K562 (cell line): ENCODE measurements around the gene BNIPL. TPM values are rescaled to one million over a fixed set of nuclear protein-coding genes. Genes with fewer than 3 reads are reported as not detected.

Source experiments
- BACH1 ChIP-seq: fragments of 200-800 bp; sonication (Bioruptor generic); IDR thresholded peaks from 2 replicates; pipeline ENCODE4 v1.6.1; 2016; ENCODE audit warnings: missing genetic modification characterization, missing compliant biosample characterization
- BCL6 ChIP-seq: fragments of 250-450 bp; sonication (Bioruptor Pico); IDR thresholded peaks from 2 replicates; pipeline ENCODE4 v1.4.0; 2020
- CREM ChIP-seq: IDR thresholded peaks from 2 replicates; pipeline ENCODE4 v1.6.1; 2014; ENCODE audit warnings: antibody characterized with exemption, low read depth
- GATAD2A ChIP-seq: fragments of 450-650 bp; IDR thresholded peaks from 2 replicates; pipeline ENCODE4 v1.6.1; 2017
- GTF2B ChIP-seq: IDR thresholded peaks from 2 replicates; pipeline ENCODE4 v1.6.1; 2011; ENCODE audit not compliant: insufficient read length; ENCODE audit errors: extremely low read depth
- MCM2 ChIP-seq: fragments of 450-650 bp; IDR thresholded peaks from 2 replicates; pipeline ENCODE4 v1.6.1; 2017; ENCODE audit warnings: low read depth, mild to moderate bottlenecking
- NBN ChIP-seq: fragments of 450-650 bp; IDR thresholded peaks from 2 replicates; pipeline ENCODE4 v1.6.1; 2016; ENCODE audit warnings: low read depth, mild to moderate bottlenecking
- NEUROD1 ChIP-seq: fragments of 150-350 bp; IDR thresholded peaks from 2 replicates; pipeline ENCODE4 v1.6.1; 2014; ENCODE audit warnings: borderline replicate concordance, low read length, low read depth; ENCODE audit not compliant: partially characterized antibody
- POLR2AphosphoS2 ChIP-seq: IDR thresholded peaks from 2 replicates; pipeline ENCODE4 v1.6.1; 2012; ENCODE audit warnings: low read length, improper control_type of control experiment
- SP2 ChIP-seq: IDR thresholded peaks from 2 replicates; pipeline ENCODE4 v1.6.1; 2011; ENCODE audit warnings: mild to moderate bottlenecking, low read depth, low read length, moderate library complexity; ENCODE audit not compliant: poor library complexity, severe bottlenecking; ENCODE audit errors: extremely low read depth
- SREBF1 ChIP-seq: fragments of 150-350 bp; IDR thresholded peaks from 2 replicates; pipeline ENCODE4 v1.6.1; 2014; ENCODE audit warnings: antibody characterized with exemption, low read depth, low read length, borderline replicate concordance
- TEAD4 ChIP-seq, 2 experiments: sonication (generic) in 1 of 2; formaldehyde crosslinking in 1 of 2; IDR thresholded peaks; 2 replicates each; pipeline versions ENCODE4 v1.6.1 to v1.8.0; 2012 to 2022; ENCODE audit warnings: borderline replicate concordance in 1 of 2, inconsistent platforms in 1 of 2, low read length in 1 of 2, mild to moderate bottlenecking in 1 of 2, missing genetic modification reagents in 1 of 2
- THRAP3 ChIP-seq: fragments of 450-650 bp; IDR thresholded peaks from 2 replicates; pipeline ENCODE4 v1.6.1; 2016; ENCODE audit warnings: mild to moderate bottlenecking, inconsistent platforms, borderline replicate concordance
- WHSC1 ChIP-seq: IDR thresholded peaks from one replicate; pipeline ENCODE4 v1.6.1; 2012; ENCODE audit warnings: low read length, control low read depth, inconsistent platforms
- ZBTB33 ChIP-seq: sonication (generic); formaldehyde crosslinking; IDR thresholded peaks from 2 replicates; pipeline ENCODE4 v1.8.1; 2023; ENCODE audit warnings: mild to moderate bottlenecking, missing genetic modification reagents
- ZNF232 ChIP-seq: sonication (generic); formaldehyde crosslinking; IDR thresholded peaks from 2 replicates; pipeline ENCODE4 v1.8.0; 2022; ENCODE audit warnings: mild to moderate bottlenecking, missing genetic modification reagents
- ZNF354B ChIP-seq: fragments of 250-450 bp; sonication (Bioruptor Pico); IDR thresholded peaks from 2 replicates; pipeline ENCODE4 v1.4.0; 2020
- ZNF518B ChIP-seq: fragments of 250-450 bp; sonication (Bioruptor Pico); IDR thresholded peaks from 2 replicates; pipeline ENCODE4 v1.5.0; 2021; ENCODE audit warnings: mild to moderate bottlenecking, moderate library complexity
- ZNF79 ChIP-seq: fragments of 250-450 bp; sonication (Bioruptor Pico); IDR thresholded peaks from 2 replicates; pipeline ENCODE4 v1.4.0; 2020; ENCODE audit warnings: low read depth, mild to moderate bottlenecking, moderate library complexity
- polyA plus RNA-seq, 8 experiments: library from polyadenylated mRNA; depleted of rRNA in 4 of 8; stranded (reverse) in 5 of 8; unstranded in 3 of 8; fragments of >200 nt; fragmentation: Nextera tagmentation in 2 of 8; fragmentation: Illumina TruSeq in 1 of 8; extraction: Ambion mirVana in 2 of 8; extraction: Trizol in 1 of 8; gene quantifications; 2 replicates each; pipeline versions ENCODE4 v1.2.1 to v1.2.3, GENCODE V29; 2011 to 2014; ENCODE audit warnings: inconsistent platforms in 1 of 8, missing spikeins in 1 of 8
- total RNA-seq, 7 experiments: library from RNA; depleted of rRNA in 6 of 7; stranded (reverse); fragments of >200 nt in 6 of 7; fragmentation: Illumina TruSeq in 2 of 7; extraction: Trizol in 2 of 7; gene quantifications; 2 replicates each; pipeline versions ENCODE4 v1.2.1 to v1.2.3, GENCODE V29; 2011 to 2021; ENCODE audit warnings: low replicate concordance in 1 of 7

The BNIPL gene
- total and polyA plus RNA-seq, 9 of the 15 experiments (the other 6 are each of a cell fraction or from before 2014, with no cell fraction given): 0.08 to 1.4 (median 0.68) TPM

GRCh38 chr1:151059109-151060006, 23.0 kb downstream of the BNIPL start, which contains the start of gene CDC42SE1 (continued):
- TF ChIP-seq GATAD2A (peak; percentile 94), WHSC1 (no peak), NEUROD1 (no peak), SP2 (no peak), SREBF1 (no peak), CREM (peak; percentile 78), ZNF518B (no peak), MCM2 (no peak), ZBTB33 (peak; percentile 73), TEAD4 (IDR thresholded peaks at IDR 0.05; ENCODE audit: low read length) (no peak), TEAD4 (CRISPR knock-in tag; IDR thresholded peaks at IDR 0.05; ENCODE audit: borderline replicate concordance) (no peak), GTF2B (no peak), NBN (peak; percentile 92; the same call in 1 of the 2 replicates), THRAP3 (no peak), ZNF354B (CRISPR knock-in tag) (no peak), ZNF232 (CRISPR knock-in tag) (0 out of 2 replicates have a peak, but pooled peaks have one; percentile 69), BACH1 (no peak), BCL6 (no peak), ZNF79 (no peak), POLR2AphosphoS2 (peak; percentile 75)
